Measurements from ENCODE around the gene GPS2.

Gene GPS2

DNA sequence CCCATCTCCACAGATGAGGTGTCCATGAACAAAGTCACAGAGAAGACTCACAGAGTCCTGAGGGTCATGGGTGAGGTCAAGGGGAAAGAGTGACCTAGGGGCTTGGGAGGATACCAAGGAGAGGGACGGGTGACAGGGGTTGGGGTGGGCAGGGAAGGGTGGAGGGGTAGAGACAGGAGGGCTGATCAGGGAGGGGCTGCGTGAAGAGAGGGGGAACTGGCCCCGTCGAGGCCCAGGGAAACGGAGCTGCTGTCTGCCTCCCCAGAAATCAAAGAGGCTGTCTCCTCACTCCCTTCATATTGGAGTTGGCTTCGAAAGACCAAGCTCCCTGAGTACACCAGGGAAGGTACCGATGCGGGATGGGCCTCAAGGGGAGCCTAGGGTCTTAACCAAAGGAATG lies 40.4 kb upstream of the GPS2 start:
- no peak for DNase-seq (ENCODE audit: low read depth)
- no peak overlapping the region for H3K4me3 ChIP-seq (ENCODE audit: low read depth, low read length)
- TF ChIP-seq, protein P1, sequence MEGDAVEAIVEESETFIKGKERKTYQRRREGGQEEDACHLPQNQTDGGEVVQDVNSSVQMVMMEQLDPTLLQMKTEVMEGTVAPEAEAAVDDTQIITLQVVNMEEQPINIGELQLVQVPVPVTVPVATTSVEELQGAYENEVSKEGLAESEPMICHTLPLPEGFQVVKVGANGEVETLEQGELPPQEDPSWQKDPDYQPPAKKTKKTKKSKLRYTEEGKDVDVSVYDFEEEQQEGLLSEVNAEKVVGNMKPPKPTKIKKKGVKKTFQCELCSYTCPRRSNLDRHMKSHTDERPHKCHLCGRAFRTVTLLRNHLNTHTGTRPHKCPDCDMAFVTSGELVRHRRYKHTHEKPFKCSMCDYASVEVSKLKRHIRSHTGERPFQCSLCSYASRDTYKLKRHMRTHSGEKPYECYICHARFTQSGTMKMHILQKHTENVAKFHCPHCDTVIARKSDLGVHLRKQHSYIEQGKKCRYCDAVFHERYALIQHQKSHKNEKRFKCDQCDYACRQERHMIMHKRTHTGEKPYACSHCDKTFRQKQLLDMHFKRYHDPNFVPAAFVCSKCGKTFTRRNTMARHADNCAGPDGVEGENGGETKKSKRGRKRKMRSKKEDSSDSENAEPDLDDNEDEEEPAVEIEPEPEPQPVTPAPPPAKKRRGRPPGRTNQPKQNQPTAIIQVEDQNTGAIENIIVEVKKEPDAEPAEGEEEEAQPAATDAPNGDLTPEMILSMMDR (IDR thresholded peaks at IDR 0.05; ENCODE audit: low read depth, low read length, missing control alignments) = no peak
- in situ Hi-C loops (cut with HindIII; ENCODE audit: low sequenced_read_pairs) = no loop called here

DNA sequence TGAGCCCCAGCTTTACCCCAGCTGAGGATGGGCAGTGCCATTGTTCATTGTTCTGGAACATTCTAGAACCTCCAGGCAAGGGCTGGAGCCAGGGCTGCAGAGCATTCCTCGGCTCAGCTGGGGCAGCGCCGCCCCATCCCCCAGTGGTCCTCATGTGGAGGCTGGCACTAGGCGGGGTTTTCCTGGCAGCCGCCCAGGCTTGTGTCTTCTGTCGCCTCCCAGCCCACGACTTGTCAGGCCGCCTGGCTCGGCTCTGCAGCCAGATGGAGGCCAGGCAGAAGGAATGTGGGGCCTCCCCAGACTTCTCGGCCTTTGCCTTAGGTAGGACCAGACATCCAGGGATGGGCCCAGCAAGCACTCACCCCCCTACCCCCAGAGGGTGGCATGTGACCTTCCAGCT lies 39.9 kb upstream of the GPS2 start, which contains the start of gene TMEM95:
TMEM95 (plus strand) TSS at position 104 of the 400 bp plus-strand sequence; CDS start at position 153, 49 bp downstream.
- DNase-seq (ENCODE audit: low read depth) = no peak
- H3K4me3 ChIP-seq (ENCODE audit: low read depth, low read length) = no peak within 1 kb of the TSS
- in situ Hi-C loops (cut with HindIII; ENCODE audit: low sequenced_read_pairs) = no loop called here
- TF ChIP-seq, protein P1 (IDR thresholded peaks at IDR 0.05; ENCODE audit: low read depth, low read length, missing control alignments) = no peak

DNA sequence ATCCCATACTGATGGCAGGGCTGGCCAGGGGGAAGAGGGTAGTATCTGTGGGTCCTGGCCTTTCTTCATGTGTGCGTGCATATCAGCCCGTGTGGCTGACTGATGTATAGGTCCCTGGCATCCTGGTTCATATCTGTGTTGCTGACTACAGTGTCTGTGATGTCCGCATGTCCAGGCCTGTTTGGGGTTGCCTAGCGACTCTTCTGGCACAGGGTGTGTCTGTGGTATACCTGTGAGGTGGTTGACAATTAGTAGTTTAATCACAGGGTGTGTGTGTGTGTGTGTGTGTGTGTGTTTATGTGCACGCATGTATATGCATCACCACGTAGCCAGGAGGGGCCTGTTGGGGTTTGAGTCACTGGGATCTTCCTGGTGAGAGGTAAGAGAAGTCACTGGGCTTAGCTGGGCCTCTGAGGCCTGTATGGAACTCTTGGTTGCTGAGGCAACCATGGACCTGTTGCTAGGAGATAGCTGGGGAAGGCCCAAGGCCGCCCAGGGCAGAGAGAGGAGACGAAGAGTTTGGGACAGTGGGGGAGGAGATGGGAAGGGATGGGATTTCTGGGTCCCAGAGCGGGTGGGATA lies 39.2 kb upstream of the GPS2 start:
- no peak for DNase-seq (ENCODE audit: low read depth)
- H3K4me3 ChIP-seq (ENCODE audit: low read depth, low read length) = no peak overlapping the region
- in situ Hi-C loops (cut with HindIII; ENCODE audit: low sequenced_read_pairs) = no loop called here
- TF ChIP-seq, protein P1 (IDR thresholded peaks at IDR 0.05; ENCODE audit: low read depth, low read length, missing control alignments) = no peak

DNA sequence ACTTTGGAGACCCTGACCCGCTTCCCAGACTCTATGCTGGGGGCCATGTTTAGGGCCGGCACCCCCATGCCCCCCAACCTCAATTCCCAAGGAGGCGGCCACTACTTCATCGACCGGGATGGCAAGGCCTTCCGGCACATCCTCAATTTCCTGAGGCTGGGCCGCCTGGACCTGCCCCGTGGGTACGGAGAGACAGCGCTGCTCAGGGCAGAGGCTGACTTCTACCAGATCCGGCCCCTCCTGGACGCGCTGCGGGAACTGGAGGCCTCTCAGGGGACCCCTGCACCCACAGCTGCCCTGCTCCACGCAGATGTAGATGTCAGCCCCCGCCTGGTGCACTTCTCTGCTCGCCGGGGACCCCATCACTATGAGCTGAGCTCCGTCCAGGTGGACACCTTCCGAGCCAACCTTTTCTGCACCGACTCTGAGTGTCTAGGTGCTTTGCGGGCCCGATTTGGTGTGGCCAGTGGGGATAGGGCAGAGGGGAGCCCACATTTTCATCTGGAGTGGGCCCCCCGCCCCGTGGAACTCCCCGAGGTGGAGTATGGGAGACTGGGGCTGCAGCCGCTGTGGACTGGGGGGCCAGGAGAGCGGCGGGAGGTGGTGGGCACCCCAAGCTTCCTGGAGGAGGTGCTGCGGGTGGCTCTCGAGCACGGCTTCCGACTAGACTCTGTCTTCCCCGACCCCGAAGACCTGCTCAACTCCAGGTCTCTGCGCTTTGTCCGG lies 37.9 kb upstream of the GPS2 start:
- TF ChIP-seq, protein P1 (IDR thresholded peaks at IDR 0.05; ENCODE audit: low read depth, low read length, missing control alignments) = no peak
- no peak for DNase-seq (ENCODE audit: low read depth)
- in situ Hi-C loops (cut with HindIII; ENCODE audit: low sequenced_read_pairs) = no loop called here
- peak overlapping the region; percentile 87 for H3K4me3 ChIP-seq (ENCODE audit: low read depth, low read length)

DNA sequence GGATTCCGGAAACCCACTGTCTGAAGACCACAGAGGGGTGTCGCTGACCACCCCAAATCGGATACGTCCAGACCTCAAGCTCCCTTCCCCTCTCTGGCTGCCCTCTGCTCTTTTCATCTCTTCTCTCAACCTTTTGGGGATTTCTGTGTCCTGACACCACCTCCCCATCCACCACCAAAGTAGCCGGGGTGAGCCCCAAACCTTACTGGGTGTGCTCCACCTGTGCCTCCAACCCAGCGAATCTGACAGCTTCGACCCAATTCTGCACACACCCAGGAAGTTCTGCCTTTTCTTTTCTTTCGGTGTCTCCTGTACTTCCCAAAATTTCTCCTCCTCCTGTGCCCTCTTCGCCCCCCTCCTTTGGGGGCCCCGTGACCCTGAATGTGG lies 37.3 kb upstream of the GPS2 start:
- H3K4me3 ChIP-seq (ENCODE audit: low read depth, low read length) = peak overlapping the region; percentile 87
- DNase-seq (ENCODE audit: low read depth) = no peak
- in situ Hi-C loops (cut with HindIII; ENCODE audit: low sequenced_read_pairs) = no loop called here
- TF ChIP-seq, protein P1 (IDR thresholded peaks at IDR 0.05; ENCODE audit: low read depth, low read length, missing control alignments) = no peak

DNA sequence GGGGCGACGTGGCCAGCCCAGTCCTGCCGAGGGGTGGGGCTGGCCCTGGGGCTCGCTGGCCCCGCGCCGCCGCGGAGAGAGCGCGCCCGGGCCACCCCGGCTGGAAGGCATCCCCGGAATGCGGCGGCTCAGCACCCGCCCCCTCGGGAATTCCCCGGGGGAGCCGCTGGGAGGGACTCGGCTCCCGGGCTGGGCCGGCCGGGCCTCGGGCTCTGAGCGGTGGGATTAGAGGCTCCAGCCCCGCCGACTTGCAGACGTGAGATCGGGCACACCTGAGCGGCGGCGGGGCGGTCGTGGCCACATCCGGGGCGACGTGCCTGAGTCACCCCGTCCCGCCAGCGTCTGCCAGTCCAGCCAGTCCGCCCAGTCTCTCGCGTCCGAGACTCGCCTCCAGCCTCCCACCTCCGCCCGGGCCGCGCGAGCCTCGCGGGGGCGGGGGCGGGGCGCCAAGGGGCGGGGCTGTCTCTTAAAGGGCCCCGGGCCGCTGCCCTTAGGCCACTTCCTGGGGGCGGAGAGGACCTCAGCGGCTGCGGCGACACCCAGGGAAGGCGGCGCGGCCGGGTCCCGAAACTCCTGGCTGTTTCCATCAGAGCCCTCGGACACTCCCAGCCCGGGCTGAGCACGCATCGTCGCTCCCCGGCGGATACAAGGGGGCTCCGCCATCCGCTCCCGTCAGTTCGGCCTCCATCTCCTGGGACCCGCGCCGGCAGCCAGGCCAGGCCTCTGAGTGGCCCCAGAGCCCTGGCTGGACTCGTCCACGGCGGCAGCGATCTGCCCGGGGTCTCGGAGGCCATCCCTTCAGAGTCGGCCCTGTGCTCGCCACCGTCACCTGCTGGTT lies 36.7 kb upstream of the GPS2 start, which contains the start of gene KCTD11:
KCTD11 (plus strand) TSS at position 498 of the 838 bp plus-strand sequence.
- TF ChIP-seq, protein P1 (IDR thresholded peaks at IDR 0.05; ENCODE audit: low read depth, low read length, missing control alignments) = peak; percentile 72
- in situ Hi-C loops (cut with HindIII; ENCODE audit: low sequenced_read_pairs) = no loop called here
- DNase-seq (ENCODE audit: low read depth) = peak; percentile 58
- peak within 1 kb of the TSS; percentile 87 for H3K4me3 ChIP-seq (ENCODE audit: low read depth, low read length)
